Dermis blood vessel endothelial cell (primary cell): Measurements from ENCODE around the gene SLC38A6. TPM values are rescaled to one million over a fixed set of nuclear protein-coding genes. Genes with fewer than 3 reads are reported as not detected.
A peak's percentile ranks its signal among the peaks of the same experiment; 100 is the strongest.

ENCODE experiments used
- DNase-seq: peaks from one replicate; pipeline ENCODE4 v3.0.0; 2010
- total RNA-seq: library from RNA; depleted of rRNA; stranded (reverse); fragments of >200 nt; gene quantifications from 2 replicates; pipeline ENCODE4 v1.2.3, GENCODE V29; 2014

Gene SLC38A6
- total RNA-seq, 1 donor from 2014 or later: 21.4 TPM

GRCh38 chr14:60981633-60982455 lies 799 bp downstream of the SLC38A6 start:
- DNase-seq: peak; percentile 69

- no peak for DNase-seq
These were observed 3.2 kb downstream of the SLC38A6 start for GRCh38 chr14:60984196-60984595.

- no peak for DNase-seq
These were observed 5.5 kb downstream of the SLC38A6 start for GRCh38 chr14:60986500-60986899.

GRCh38 chr14:60989599-60989998 lies 8.6 kb downstream of the SLC38A6 start:
- DNase-seq: no peak

GRCh38 chr14:60998617-60999016 lies 17.6 kb downstream of the SLC38A6 start:
- DNase-seq: no peak

GRCh38 chr14:60999536-60999935 lies 18.5 kb downstream of the SLC38A6 start:
- DNase-seq: no peak

- no peak for DNase-seq
These were observed 22.5 kb downstream of the SLC38A6 start for GRCh38 chr14:61003571-61003970.

GRCh38 chr14:61019537-61019936 lies 38.5 kb downstream of the SLC38A6 start:
- DNase-seq: no peak

- DNase-seq: peak; percentile 87
These were observed 44.5 kb downstream of the SLC38A6 start for GRCh38 chr14:61025251-61026223.

GRCh38 chr14:61026526-61026925 lies 45.5 kb downstream of the SLC38A6 start:
- DNase-seq: no peak

- no peak for DNase-seq
These were observed 50.0 kb downstream of the SLC38A6 start for GRCh38 chr14:61031026-61031425.

GRCh38 chr14:61033054-61033453 lies 52.0 kb downstream of the SLC38A6 start:
- DNase-seq: no peak

- DNase-seq: no peak
These were observed 52.8 kb downstream of the SLC38A6 start for GRCh38 chr14:61033855-61034254.

- peak; percentile 59 for DNase-seq
These were observed 53.5 kb downstream of the SLC38A6 start for GRCh38 chr14:61034416-61035120.

- no peak for DNase-seq
These were observed 56.2 kb downstream of the SLC38A6 start for GRCh38 chr14:61037215-61037614.

GRCh38 chr14:61041704-61042103 lies 60.7 kb downstream of the SLC38A6 start:
- DNase-seq: no peak

- DNase-seq: no peak
These were observed 61.2 kb downstream of the SLC38A6 start for GRCh38 chr14:61042220-61042619.

GRCh38 chr14:61043506-61043905 lies 62.5 kb downstream of the SLC38A6 start:
- DNase-seq: no peak

GRCh38 chr14:61047021-61047420 lies 66.0 kb downstream of the SLC38A6 start:
- DNase-seq: no peak

GRCh38 chr14:61048640-61049039 lies 67.6 kb downstream of the SLC38A6 start:
- DNase-seq: no peak

GRCh38 chr14:61050417-61050816 lies 69.4 kb downstream of the SLC38A6 start:
- DNase-seq: no peak

- DNase-seq: no peak
These were observed 70.0 kb downstream of the SLC38A6 start for GRCh38 chr14:61051051-61051450.

GRCh38 chr14:61051621-61052020 lies 70.6 kb downstream of the SLC38A6 start:
- DNase-seq: no peak
